Measurements from ENCODE around the gene CNTNAP2.

Gene CNTNAP2

GRCh38 chr7:146290746-146291145, 174.1 kb downstream of the CNTNAP2 start:
- Histone ChIP-seq H2AK5ac (ENCODE audit: low read length) (no peak overlapping the region), H3K79me2 (ENCODE audit: control insufficient read depth, insufficient read depth, low read length, poor library complexity) (no peaks in the 10 kb centered on the region)
- WGBS (ENCODE audit: extremely low coverage, insufficient coverage, insufficient read length) = no CpG with 5 or more reads among the region's 3 CpGs

GRCh38 chr7:146291900-146292299, 175.3 kb downstream of the CNTNAP2 start:
- H3K4me1 ChIP-seq (ENCODE audit: control insufficient read depth in 1 of 2, insufficient read depth in 2 of 2, low read length in 2 of 2) = no peaks in the 10 kb centered on the region
- WGBS (ENCODE audit: extremely low coverage, insufficient coverage, insufficient read length) = no CpG with 5 or more reads among the region's 1 CpG
- H3K4me2 ChIP-seq (ENCODE audit: low read length) = no peak overlapping the region
- H3K9me3 ChIP-seq (ENCODE audit: insufficient read depth, low read depth, low read length) = no peaks in the 10 kb centered on the region
- H3K27ac ChIP-seq (ENCODE audit: low read depth, low read length) = no peak overlapping the region
- no peak overlapping the region for H2AK5ac ChIP-seq (ENCODE audit: low read length)
- H3K18ac ChIP-seq (ENCODE audit: low read length) = no peak overlapping the region
- no peak overlapping the region for H2BK5ac ChIP-seq (ENCODE audit: low read depth, low read length, poor library complexity)
- H4K12ac ChIP-seq (ENCODE audit: low read depth, low read length) = no peak overlapping the region
- H2BK12ac ChIP-seq (ENCODE audit: low read length) = no peak overlapping the region
- H2AFZ ChIP-seq (ENCODE audit: insufficient read depth, low read length, poor library complexity) = no peak overlapping the region
- no peak overlapping the region for H3K14ac ChIP-seq (ENCODE audit: low read length)
- no peak overlapping the region for H4K8ac ChIP-seq (ENCODE audit: low read depth, low read length)
- H3K79me2 ChIP-seq (ENCODE audit: control insufficient read depth, insufficient read depth, low read length, poor library complexity) = no peaks in the 10 kb centered on the region
- no peaks in the 10 kb centered on the region for H3K79me1 ChIP-seq (ENCODE audit: low read length)
- no peaks in the 10 kb centered on the region for H3K27me3 ChIP-seq (ENCODE audit: insufficient read depth, low read length)
- H3K36me3 ChIP-seq (ENCODE audit: control insufficient read depth in 1 of 2, insufficient read depth in 2 of 2, low read length in 2 of 2) = no peaks in the 10 kb centered on the region
- no peak for DNase-seq
- no peak overlapping the region for H3K4ac ChIP-seq (ENCODE audit: low read depth, low read length)
- no peak overlapping the region for H4K91ac ChIP-seq (ENCODE audit: low read depth, low read length)
- H2BK120ac ChIP-seq (ENCODE audit: insufficient read depth, low read length, poor library complexity) = no peak overlapping the region
- H3K4me3 ChIP-seq (ENCODE audit: low read depth, low read length) = no peak overlapping the region
- no peak overlapping the region for H3K9ac ChIP-seq (ENCODE audit: low read length)
- H3K23ac ChIP-seq (ENCODE audit: low read length) = no peak overlapping the region

More at GRCh38 chr7:146290746-146291145, 174.1 kb downstream of the CNTNAP2 start:
- no peaks in the 10 kb centered on the region for H3K27me3 ChIP-seq (ENCODE audit: insufficient read depth, low read length)
- no peak overlapping the region for H3K27ac ChIP-seq (ENCODE audit: low read depth, low read length)
- no peak overlapping the region for H3K4ac ChIP-seq (ENCODE audit: low read depth, low read length)
- peaks cover 0 to 1% of the 10 kb centered on the region in 2 experiments for H3K4me1 ChIP-seq (ENCODE audit: control insufficient read depth in 1 of 2, insufficient read depth in 2 of 2, low read length in 2 of 2)
- DNase-seq = no peak
- no peak overlapping the region for H2BK5ac ChIP-seq (ENCODE audit: low read depth, low read length, poor library complexity)
- H3K36me3 ChIP-seq (ENCODE audit: control insufficient read depth in 1 of 2, insufficient read depth in 2 of 2, low read length in 2 of 2) = no peaks in the 10 kb centered on the region
- no peak overlapping the region for H3K4me2 ChIP-seq (ENCODE audit: low read length)
- no peak overlapping the region for H4K91ac ChIP-seq (ENCODE audit: low read depth, low read length)
- no peak overlapping the region for H2BK120ac ChIP-seq (ENCODE audit: insufficient read depth, low read length, poor library complexity)
- H4K8ac ChIP-seq (ENCODE audit: low read depth, low read length) = no peak overlapping the region
- H3K23ac ChIP-seq (ENCODE audit: low read length) = no peak overlapping the region
- H3K9ac ChIP-seq (ENCODE audit: low read length) = no peak overlapping the region
- H2BK12ac ChIP-seq (ENCODE audit: low read length) = no peak overlapping the region
- H4K12ac ChIP-seq (ENCODE audit: low read depth, low read length) = no peak overlapping the region
- no peak overlapping the region for H2AFZ ChIP-seq (ENCODE audit: insufficient read depth, low read length, poor library complexity)
- no peak overlapping the region for H3K18ac ChIP-seq (ENCODE audit: low read length)
- no peaks in the 10 kb centered on the region for H3K9me3 ChIP-seq (ENCODE audit: insufficient read depth, low read depth, low read length)
- H3K4me3 ChIP-seq (ENCODE audit: low read depth, low read length) = no peak overlapping the region
- no peaks in the 10 kb centered on the region for H3K79me1 ChIP-seq (ENCODE audit: low read length)
- no peak overlapping the region for H3K14ac ChIP-seq (ENCODE audit: low read length)

- Histone ChIP-seq H2BK120ac (ENCODE audit: insufficient read depth, low read length, poor library complexity) (no peak overlapping the region), H2BK5ac (ENCODE audit: low read depth, low read length, poor library complexity) (no peak overlapping the region), H3K18ac (ENCODE audit: low read length) (no peak overlapping the region), H3K4ac (ENCODE audit: low read depth, low read length) (no peak overlapping the region), H3K23ac (ENCODE audit: low read length) (no peak overlapping the region), H3K4me1 (ENCODE audit: control insufficient read depth in 1 of 2, insufficient read depth in 2 of 2, low read length in 2 of 2) (no peaks in the 10 kb centered on the region), H4K12ac (ENCODE audit: low read depth, low read length) (no peak overlapping the region), H2BK12ac (ENCODE audit: low read length) (no peak overlapping the region), H3K9ac (ENCODE audit: low read length) (no peak overlapping the region), H4K91ac (ENCODE audit: low read depth, low read length) (no peak overlapping the region), H3K36me3 (ENCODE audit: control insufficient read depth in 1 of 2, insufficient read depth in 2 of 2, low read length in 2 of 2) (no peaks in the 10 kb centered on the region), H3K79me2 (ENCODE audit: control insufficient read depth, insufficient read depth, low read length, poor library complexity) (no peaks in the 10 kb centered on the region), H4K8ac (ENCODE audit: low read depth, low read length) (no peak overlapping the region), H3K4me2 (ENCODE audit: low read length) (no peak overlapping the region), H3K79me1 (ENCODE audit: low read length) (no peaks in the 10 kb centered on the region), H2AFZ (ENCODE audit: insufficient read depth, low read length, poor library complexity) (no peak overlapping the region), H3K27ac (ENCODE audit: low read depth, low read length) (no peak overlapping the region), H2AK5ac (ENCODE audit: low read length) (no peak overlapping the region), H3K4me3 (ENCODE audit: low read depth, low read length) (no peak overlapping the region), H3K14ac (ENCODE audit: low read length) (no peak overlapping the region), H3K27me3 (ENCODE audit: insufficient read depth, low read length) (no peaks in the 10 kb centered on the region), H3K9me3 (ENCODE audit: insufficient read depth, low read depth, low read length) (no peaks in the 10 kb centered on the region)
- no peak for DNase-seq
- WGBS (ENCODE audit: extremely low coverage, insufficient coverage, insufficient read length) = no CpG with 5 or more reads among the region's 1 CpG
Observed at GRCh38 chr7:146296028-146296427, 179.4 kb downstream of the CNTNAP2 start.

GRCh38 chr7:146314962-146315361, 198.4 kb downstream of the CNTNAP2 start:
- H3K18ac ChIP-seq (ENCODE audit: low read length) = no peak overlapping the region
- peaks cover 0 to 12% of the 10 kb centered on the region in 2 experiments for H3K4me1 ChIP-seq (ENCODE audit: control insufficient read depth in 1 of 2, insufficient read depth in 2 of 2, low read length in 2 of 2)
- no peak overlapping the region for H3K14ac ChIP-seq (ENCODE audit: low read length)
- H2BK120ac ChIP-seq (ENCODE audit: insufficient read depth, low read length, poor library complexity) = no peak overlapping the region
- H3K4me3 ChIP-seq (ENCODE audit: low read depth, low read length) = no peak overlapping the region
- no peaks in the 10 kb centered on the region for H3K27me3 ChIP-seq (ENCODE audit: insufficient read depth, low read length)
- H3K9ac ChIP-seq (ENCODE audit: low read length) = no peak overlapping the region
- H2AFZ ChIP-seq (ENCODE audit: insufficient read depth, low read length, poor library complexity) = no peak overlapping the region
- H3K79me1 ChIP-seq (ENCODE audit: low read length) = no peaks in the 10 kb centered on the region
- no peak overlapping the region for H3K4ac ChIP-seq (ENCODE audit: low read depth, low read length)
- no peak for DNase-seq
- H3K9me3 ChIP-seq (ENCODE audit: insufficient read depth, low read depth, low read length) = no peaks in the 10 kb centered on the region
- H2AK5ac ChIP-seq (ENCODE audit: low read length) = no peak overlapping the region
- no peak overlapping the region for H3K4me2 ChIP-seq (ENCODE audit: low read length)
- no CpG with 5 or more reads among the region's 2 CpGs for WGBS (ENCODE audit: extremely low coverage, insufficient coverage, insufficient read length)
- H4K8ac ChIP-seq (ENCODE audit: low read depth, low read length) = no peak overlapping the region
- H3K79me2 ChIP-seq (ENCODE audit: control insufficient read depth, insufficient read depth, low read length, poor library complexity) = no peaks in the 10 kb centered on the region
- no peak overlapping the region for H2BK12ac ChIP-seq (ENCODE audit: low read length)
- H2BK5ac ChIP-seq (ENCODE audit: low read depth, low read length, poor library complexity) = no peak overlapping the region
- no peak overlapping the region for H3K23ac ChIP-seq (ENCODE audit: low read length)
- no peak overlapping the region for H3K27ac ChIP-seq (ENCODE audit: low read depth, low read length)
- H3K36me3 ChIP-seq (ENCODE audit: control insufficient read depth in 1 of 2, insufficient read depth in 2 of 2, low read length in 2 of 2) = no peaks in the 10 kb centered on the region
- H4K91ac ChIP-seq (ENCODE audit: low read depth, low read length) = no peak overlapping the region
- no peak overlapping the region for H4K12ac ChIP-seq (ENCODE audit: low read depth, low read length)
